Mesenchymal stem cell (in vitro differentiated cells and primary cell): ENCODE results near the gene DCDC1.
A peak's percentile ranks its signal among the peaks of the same experiment; 100 is the strongest.

Source experiments
- DNase-seq: peaks from one replicate; pipeline ENCODE4 v3.0.0-alpha.2; 2013
- H2AFZ ChIP-seq: one replicate; pipeline ENCODE4 v1.6.1; 2013; ENCODE audit warnings: low read depth, mild to moderate bottlenecking, control low read depth, inconsistent platforms, low read length, moderate library complexity
- H2AK5ac ChIP-seq: 2 replicates; pipeline ENCODE4 v1.6.1; 2013; ENCODE audit warnings: low read length, moderate library complexity, mild to moderate bottlenecking, inconsistent platforms; ENCODE audit not compliant: severe bottlenecking
- H2BK120ac ChIP-seq: one replicate; pipeline ENCODE4 v1.6.1; 2013; ENCODE audit warnings: low read depth, mild to moderate bottlenecking, inconsistent platforms, low read length, moderate library complexity
- H2BK12ac ChIP-seq, 2 experiments: one replicate each; pipeline ENCODE4 v1.6.1; 2013; ENCODE audit warnings: inconsistent platforms in 2 of 2, low read length in 2 of 2, mild to moderate bottlenecking in 2 of 2, moderate library complexity in 2 of 2, control low read depth in 1 of 2
- H2BK15ac ChIP-seq: one replicate; pipeline ENCODE4 v1.6.1; 2013; ENCODE audit warnings: mild to moderate bottlenecking, low read depth, inconsistent platforms; ENCODE audit not compliant: poor library complexity, severe bottlenecking
- H2BK5ac ChIP-seq: 2 replicates; pipeline ENCODE4 v1.6.1; 2013; ENCODE audit warnings: low read depth, mild to moderate bottlenecking, low read length, control low read depth, inconsistent platforms; ENCODE audit not compliant: poor library complexity, severe bottlenecking
- H3K14ac ChIP-seq, 2 experiments: one replicate each; pipeline ENCODE4 v1.6.1; 2013; ENCODE audit warnings: inconsistent platforms in 2 of 2, low read length in 2 of 2, control low read depth in 1 of 2, mild to moderate bottlenecking in 1 of 2, moderate library complexity in 1 of 2
- H3K18ac ChIP-seq, 2 experiments: one replicate each; pipeline ENCODE4 v1.6.1; 2013; ENCODE audit warnings: inconsistent platforms in 2 of 2, low read length in 2 of 2, control low read depth in 1 of 2, low read depth in 1 of 2, mild to moderate bottlenecking in 1 of 2
- H3K23ac ChIP-seq, 2 experiments: one replicate each; pipeline ENCODE4 v1.6.1; 2013; ENCODE audit warnings: inconsistent platforms in 2 of 2, low read length in 2 of 2, mild to moderate bottlenecking in 2 of 2, moderate library complexity in 2 of 2, control low read depth in 1 of 2
- H3K27ac ChIP-seq: 2 replicates; pipeline ENCODE4 v1.5.1; 2013; ENCODE audit warnings: mild to moderate bottlenecking, moderate library complexity, low read length, control low read depth, inconsistent platforms; ENCODE audit not compliant: poor library complexity, severe bottlenecking
- H3K27me3 ChIP-seq, 2 experiments: 2 replicates each; pipeline versions ENCODE4 v1.6.1 to v1.7.0; 2013; ENCODE audit warnings: low read length in 2 of 2, mild to moderate bottlenecking in 2 of 2, moderate library complexity in 2 of 2, control low read depth in 1 of 2, inconsistent platforms in 1 of 2; ENCODE audit not compliant: control insufficient read depth in 1 of 2, insufficient read depth in 1 of 2
- H3K36me3 ChIP-seq, 2 experiments: 2 replicates each; pipeline versions ENCODE4 v1.6.1 to v1.7.0; 2013; ENCODE audit warnings: low read length in 2 of 2, control low read depth in 1 of 2, inconsistent platforms in 1 of 2, low read depth in 1 of 2, mild to moderate bottlenecking in 1 of 2; ENCODE audit not compliant: insufficient read depth in 2 of 2, control insufficient read depth in 1 of 2
- H3K4ac ChIP-seq, 2 experiments: one replicate each; pipeline ENCODE4 v1.6.1; 2013; ENCODE audit warnings: inconsistent platforms in 2 of 2, low read length in 2 of 2, mild to moderate bottlenecking in 2 of 2, moderate library complexity in 2 of 2, control low read depth in 1 of 2, low read depth in 1 of 2
- H3K4me1 ChIP-seq: 2 replicates; pipeline ENCODE4 v1.6.1; 2013; ENCODE audit warnings: low read depth, low read length, control low read depth; ENCODE audit not compliant: control insufficient read depth, insufficient read depth
- H3K4me2 ChIP-seq: 2 replicates; pipeline ENCODE4 v1.6.1; 2013; ENCODE audit warnings: low read length, mild to moderate bottlenecking, inconsistent platforms; ENCODE audit not compliant: poor library complexity, severe bottlenecking
- H3K4me3 ChIP-seq, 2 experiments: 2 replicates each; pipeline versions ENCODE4 v1.5.1 to v1.7.0; 2013; ENCODE audit warnings: low read length in 2 of 2, mild to moderate bottlenecking in 2 of 2, control low read depth in 1 of 2, low read depth in 1 of 2; ENCODE audit not compliant: insufficient read depth in 1 of 2
- H3K79me1 ChIP-seq: replicated peaks from 2 replicates; pipeline ENCODE4 v1.6.1; 2013; ENCODE audit warnings: mild to moderate bottlenecking, control low read depth, low read length, inconsistent platforms; ENCODE audit not compliant: poor library complexity, severe bottlenecking
- H3K9ac ChIP-seq: 2 replicates; pipeline ENCODE4 v1.7.0; 2013; ENCODE audit warnings: mild to moderate bottlenecking, low read length, moderate library complexity
- H3K9me3 ChIP-seq: 2 replicates; pipeline ENCODE4 v1.7.0; 2013; ENCODE audit warnings: mild to moderate bottlenecking, low read length; ENCODE audit not compliant: control insufficient read depth
- H4K8ac ChIP-seq: one replicate; pipeline ENCODE4 v1.6.1; 2013; ENCODE audit warnings: inconsistent platforms, mild to moderate bottlenecking, low read length, moderate library complexity
- H4K91ac ChIP-seq: one replicate; pipeline ENCODE4 v1.6.1; 2013; ENCODE audit warnings: mild to moderate bottlenecking, low read length, inconsistent platforms
- WGBS: methylation state at CpG from one replicate; pipeline ENCODE4 v1.1.7; 2013; ENCODE audit warnings: mixed read lengths; 5-methylcytosine and 5-hydroxymethylcytosine counted together

Gene DCDC1

DNA sequence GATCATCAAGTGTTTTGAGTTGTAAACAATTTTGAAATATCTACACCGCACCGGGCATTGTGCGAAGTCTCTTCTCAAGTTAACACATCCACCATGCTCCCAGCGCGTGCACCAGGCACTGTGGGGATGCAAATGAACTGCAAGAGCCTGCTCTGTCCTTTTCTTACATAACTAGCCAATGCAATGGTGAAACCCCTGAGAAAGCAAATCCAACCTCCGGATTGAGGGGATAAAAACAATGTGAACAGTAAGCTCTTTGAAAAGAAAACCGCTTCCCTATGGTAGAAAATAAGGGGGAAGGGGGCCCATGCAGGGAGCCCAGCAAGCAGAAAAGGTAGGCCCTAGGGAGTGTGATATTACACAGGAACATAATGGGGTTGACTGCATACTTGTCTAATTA is 508.5 kb downstream of the DCDC1 start:
- Histone ChIP-seq H3K18ac (no peak overlapping the region), H4K91ac (no peak overlapping the region), H3K9me3 (no peaks in the 10 kb centered on the region), H3K27me3 (no peaks in the 10 kb centered on the region), H3K4me1 (no peaks in the 10 kb centered on the region), H2BK5ac (no peak overlapping the region), H3K9ac (no peak overlapping the region), H3K4ac (no peak overlapping the region), H3K79me1 (no peaks in the 10 kb centered on the region), H3K27ac (no peak overlapping the region), H3K36me3 (no peaks in the 10 kb centered on the region), H3K14ac (no peak overlapping the region), H2BK15ac (no peak overlapping the region), H3K4me3 (no peak overlapping the region), H3K23ac (no peak overlapping the region), H2BK120ac (no peak overlapping the region), H2AK5ac (no peak overlapping the region), H4K8ac (no peak overlapping the region), H2AFZ (no peak overlapping the region), H3K4me2 (no peak overlapping the region), H2BK12ac (no peak overlapping the region)
- 85% methylated on average over 7 of the region's 7 CpGs for WGBS
- no peak for DNase-seq

DNA sequence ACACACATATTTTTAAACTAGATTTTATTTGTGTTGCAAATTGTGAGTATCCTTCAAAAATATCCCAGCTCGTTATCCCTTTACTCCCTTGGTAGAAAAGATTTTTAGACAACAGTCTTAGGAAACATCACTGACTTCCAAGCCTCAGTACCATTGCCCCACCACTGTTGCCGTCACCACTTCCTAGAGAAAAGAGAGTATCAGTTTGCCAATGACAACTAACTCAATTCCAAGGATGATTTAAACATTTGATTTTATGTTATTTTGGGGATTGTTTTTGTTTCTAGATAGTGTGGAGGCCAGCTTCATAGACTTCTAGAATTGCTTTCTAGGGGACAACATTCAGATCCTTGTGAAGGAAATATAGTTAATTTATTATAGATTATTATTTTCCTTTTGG is 509.4 kb downstream of the DCDC1 start:
- H2BK15ac ChIP-seq: no peak overlapping the region
- H2AK5ac ChIP-seq: no peak overlapping the region
- H3K27ac ChIP-seq: no peak overlapping the region
- WGBS: 92% methylated on average over 2 of the region's 2 CpGs
- no peak overlapping the region for H3K18ac ChIP-seq
- no peak overlapping the region for H4K8ac ChIP-seq
- H3K4me2 ChIP-seq: no peak overlapping the region
- H4K91ac ChIP-seq: no peak overlapping the region
- H2BK12ac ChIP-seq: no peak overlapping the region
- no peaks in the 10 kb centered on the region for H3K9me3 ChIP-seq
- no peak overlapping the region for H2BK5ac ChIP-seq
- no peak overlapping the region for H3K4ac ChIP-seq
- no peak overlapping the region for H2AFZ ChIP-seq
- no peaks in the 10 kb centered on the region for H3K27me3 ChIP-seq
- no peak overlapping the region for H3K23ac ChIP-seq
- no peak for DNase-seq
- no peak overlapping the region for H3K9ac ChIP-seq
- H3K4me1 ChIP-seq: no peaks in the 10 kb centered on the region
- H3K4me3 ChIP-seq: no peak overlapping the region
- no peaks in the 10 kb centered on the region for H3K36me3 ChIP-seq
- H3K79me1 ChIP-seq: no peaks in the 10 kb centered on the region
- no peak overlapping the region for H2BK120ac ChIP-seq
- no peak overlapping the region for H3K14ac ChIP-seq

DNA sequence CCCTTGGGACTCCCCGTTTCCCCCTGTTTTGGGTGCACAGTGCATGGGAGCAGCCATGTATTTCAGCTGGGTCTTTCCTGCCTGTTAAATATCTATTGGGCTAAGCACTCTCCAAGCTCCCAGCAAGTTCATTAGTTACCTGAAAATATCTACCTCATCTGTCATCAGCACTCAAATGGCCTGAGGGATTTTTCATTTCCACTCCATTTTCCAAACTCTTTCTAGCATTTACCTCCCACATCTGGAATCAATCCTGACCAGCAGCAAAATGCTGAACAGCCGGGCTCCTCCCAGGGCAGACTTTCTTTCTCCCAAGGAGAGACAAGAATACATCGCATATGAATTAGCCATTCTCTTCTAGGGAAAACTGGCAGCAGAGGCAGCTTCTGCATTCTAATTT is 509.9 kb downstream of the DCDC1 start:
- H3K14ac ChIP-seq: no peak overlapping the region
- H3K9me3 ChIP-seq: no peaks in the 10 kb centered on the region
- no peak overlapping the region for H4K8ac ChIP-seq
- WGBS: 80% methylated on average over 3 of the region's 3 CpGs
- no peak overlapping the region for H3K27ac ChIP-seq
- H2BK12ac ChIP-seq: no peak overlapping the region
- no peak overlapping the region for H3K4me2 ChIP-seq
- no peak overlapping the region for H3K4ac ChIP-seq
- no peak overlapping the region for H4K91ac ChIP-seq
- H3K27me3 ChIP-seq: no peaks in the 10 kb centered on the region
- no peaks in the 10 kb centered on the region for H3K36me3 ChIP-seq
- no peak overlapping the region for H3K18ac ChIP-seq
- H3K23ac ChIP-seq: no peak overlapping the region
- DNase-seq: no peak
- H3K9ac ChIP-seq: no peak overlapping the region
- no peak overlapping the region for H2BK120ac ChIP-seq
- H3K4me3 ChIP-seq: no peak overlapping the region
- no peak overlapping the region for H2BK15ac ChIP-seq
- no peak overlapping the region for H2AFZ ChIP-seq
- H2AK5ac ChIP-seq: no peak overlapping the region
- no peak overlapping the region for H2BK5ac ChIP-seq
- no peaks in the 10 kb centered on the region for H3K4me1 ChIP-seq
- no peaks in the 10 kb centered on the region for H3K79me1 ChIP-seq

DNA sequence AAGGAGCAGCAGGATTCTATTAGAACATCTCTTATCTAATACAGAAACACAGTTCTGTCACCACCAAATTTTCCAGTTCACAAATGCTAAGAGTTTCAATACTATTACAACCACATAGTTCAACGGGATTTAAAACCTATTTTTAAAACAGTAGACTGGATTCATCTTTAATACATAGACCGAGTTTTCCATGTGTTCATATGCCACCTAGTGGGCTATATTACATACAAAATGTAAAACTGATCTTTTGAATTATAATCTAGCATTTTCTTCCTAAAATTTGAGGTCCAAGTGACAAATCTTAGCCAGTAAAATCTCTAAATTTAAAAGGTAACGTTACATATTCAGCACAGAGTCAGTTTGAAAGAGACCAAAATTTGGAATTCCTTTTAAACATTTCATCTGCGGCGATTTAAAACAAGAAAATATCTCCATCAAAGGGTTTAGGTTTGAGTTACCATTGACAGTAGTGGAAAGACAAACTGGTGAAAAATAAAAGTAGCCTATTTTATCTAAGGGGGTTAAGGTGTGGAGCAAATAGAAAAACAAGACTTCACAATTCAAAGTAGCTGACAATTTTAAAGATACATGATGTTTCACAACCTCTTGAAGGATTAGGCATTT is 514.0 kb downstream of the DCDC1 start:
- Histone ChIP-seq H3K79me1 (no peaks in the 10 kb centered on the region), H3K14ac (no peak overlapping the region), H3K23ac (no peak overlapping the region), H3K4me1 (no peaks in the 10 kb centered on the region), H2BK120ac (no peak overlapping the region), H3K4ac (no peak overlapping the region), H2BK12ac (no peak overlapping the region), H2AK5ac (no peak overlapping the region), H3K4me2 (no peak overlapping the region), H4K8ac (no peak overlapping the region), H3K36me3 (no peaks in the 10 kb centered on the region), H2BK5ac (no peak overlapping the region), H3K9me3 (no peaks in the 10 kb centered on the region), H3K18ac (no peak overlapping the region), H2AFZ (no peak overlapping the region), H3K27me3 (no peaks in the 10 kb centered on the region), H4K91ac (no peak overlapping the region), H3K9ac (no peak overlapping the region), H2BK15ac (no peak overlapping the region), H3K27ac (no peak overlapping the region), H3K4me3 (no peak overlapping the region)
- 82% methylated on average over 4 of the region's 5 CpGs for WGBS
- DNase-seq: peak; percentile 11
